HG03280 (cell line): Measurements from ENCODE around the gene POMGNT1.
"Not testable (repeated sequence)": the region's sequence is repeated elsewhere in the genome, so short reads cannot be mapped to it uniquely, and the experiment has no call there.

Experiments used
- ATAC-seq: cut with Tn5 transposase; IDR thresholded peaks from one replicate; pipeline ENCODE4 v1.9.1; 2021; ENCODE audit warnings: mild to moderate bottlenecking, moderate library complexity; ENCODE audit not compliant: unreplicated experiment

Gene POMGNT1

GRCh38 chr1:46197964-46198811, at the start of gene POMGNT1:
Gene POMGNT1, minus strand, starts transcription at chr1:46198434. Its CDS starts 613 bp downstream, at chr1:46197821.
- peak; percentile 94 for ATAC-seq

- peak; percentile 95 for ATAC-seq
These were observed 49.3 kb upstream of the POMGNT1 start, which contains the start of gene RAD54L for GRCh38 chr1:46247436-46248121. Gene RAD54L, plus strand, starts transcription at chr1:46247763. Its CDS starts 643 bp downstream, at chr1:46248406.

- peak; percentile 56 for ATAC-seq
These were observed 48.6 kb upstream of the POMGNT1 start for GRCh38 chr1:46246548-46247435.

GRCh38 chr1:46246136-46246535, 47.9 kb upstream of the POMGNT1 start:
- not testable (repeated sequence) for ATAC-seq

GRCh38 chr1:46244656-46245371, 46.6 kb upstream of the POMGNT1 start:
- no peak for ATAC-seq

- not testable (repeated sequence) for ATAC-seq
These were observed 45.6 kb upstream of the POMGNT1 start for GRCh38 chr1:46243831-46244230.

- no peak for ATAC-seq
These were observed 44.7 kb upstream of the POMGNT1 start for GRCh38 chr1:46242918-46243317.

- ATAC-seq: not testable (repeated sequence)
These were observed 43.5 kb upstream of the POMGNT1 start for GRCh38 chr1:46241733-46242132.

- not testable (repeated sequence) for ATAC-seq
These were observed 40.6 kb upstream of the POMGNT1 start for GRCh38 chr1:46238865-46239264.

GRCh38 chr1:46236882-46237281, 38.6 kb upstream of the POMGNT1 start:
- no peak for ATAC-seq

GRCh38 chr1:46231231-46231630, 33.0 kb upstream of the POMGNT1 start:
- ATAC-seq: not testable (repeated sequence)

GRCh38 chr1:46224966-46225365, 26.7 kb upstream of the POMGNT1 start:
- no peak for ATAC-seq

- peak; percentile 86 for ATAC-seq
These were observed 25.3 kb upstream of the POMGNT1 start for GRCh38 chr1:46223472-46223943.

GRCh38 chr1:46223055-46223454, 24.8 kb upstream of the POMGNT1 start:
- ATAC-seq: not testable (repeated sequence)

- ATAC-seq: no peak
These were observed 23.5 kb upstream of the POMGNT1 start for GRCh38 chr1:46221749-46222148.

GRCh38 chr1:46220808-46221207, 22.6 kb upstream of the POMGNT1 start:
- no peak for ATAC-seq

GRCh38 chr1:46219551-46220520, 21.6 kb upstream of the POMGNT1 start:
- ATAC-seq: no peak

GRCh38 chr1:46218443-46218842, 20.2 kb upstream of the POMGNT1 start:
- ATAC-seq: no peak

GRCh38 chr1:46215504-46215903, 17.3 kb upstream of the POMGNT1 start:
- ATAC-seq: no peak
